ENCODE data around the gene TAPT1.

The TAPT1 gene

DNA sequence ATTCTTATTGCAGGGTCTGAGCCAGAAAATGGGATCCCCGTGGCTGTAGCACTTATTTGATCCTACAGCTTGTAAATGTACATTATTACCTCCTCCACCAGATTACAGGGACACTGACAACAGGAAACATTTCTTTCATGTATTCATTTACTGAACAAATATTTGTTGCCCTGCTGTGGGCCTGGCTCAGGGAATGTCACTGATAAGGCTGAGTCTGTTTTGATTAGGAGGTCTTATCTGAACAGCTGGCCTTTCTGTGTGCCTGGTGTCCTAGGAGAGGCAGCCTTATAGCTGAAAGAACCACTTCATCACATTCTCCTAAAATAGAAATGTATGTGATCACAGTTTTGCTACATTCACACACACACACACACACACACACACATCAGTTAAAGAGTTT lies 96.9 kb downstream of the TAPT1 start:
- DNase-seq, result peak in 2 of 3 experiments; percentile 30 to 56

DNA sequence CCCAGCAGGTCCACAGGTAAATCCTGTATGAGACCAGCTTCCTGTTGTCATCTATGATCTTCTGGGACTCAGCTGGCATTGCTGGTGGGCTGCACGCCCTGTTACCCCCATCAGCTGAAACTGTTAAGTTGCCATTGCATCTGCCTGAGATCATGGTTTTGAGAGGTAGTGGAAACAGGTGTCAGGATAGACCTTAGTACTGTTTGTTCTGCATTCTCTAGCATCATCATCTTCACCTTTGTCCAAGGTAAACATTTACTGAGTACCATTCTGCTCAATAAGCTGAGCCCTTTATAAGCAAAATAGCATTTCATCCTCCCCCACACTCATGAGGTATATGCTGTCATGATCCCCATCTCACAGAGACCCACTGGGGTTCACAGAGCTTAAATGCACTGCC lies 99.6 kb downstream of the TAPT1 start:
- no peak for DNase-seq

DNA sequence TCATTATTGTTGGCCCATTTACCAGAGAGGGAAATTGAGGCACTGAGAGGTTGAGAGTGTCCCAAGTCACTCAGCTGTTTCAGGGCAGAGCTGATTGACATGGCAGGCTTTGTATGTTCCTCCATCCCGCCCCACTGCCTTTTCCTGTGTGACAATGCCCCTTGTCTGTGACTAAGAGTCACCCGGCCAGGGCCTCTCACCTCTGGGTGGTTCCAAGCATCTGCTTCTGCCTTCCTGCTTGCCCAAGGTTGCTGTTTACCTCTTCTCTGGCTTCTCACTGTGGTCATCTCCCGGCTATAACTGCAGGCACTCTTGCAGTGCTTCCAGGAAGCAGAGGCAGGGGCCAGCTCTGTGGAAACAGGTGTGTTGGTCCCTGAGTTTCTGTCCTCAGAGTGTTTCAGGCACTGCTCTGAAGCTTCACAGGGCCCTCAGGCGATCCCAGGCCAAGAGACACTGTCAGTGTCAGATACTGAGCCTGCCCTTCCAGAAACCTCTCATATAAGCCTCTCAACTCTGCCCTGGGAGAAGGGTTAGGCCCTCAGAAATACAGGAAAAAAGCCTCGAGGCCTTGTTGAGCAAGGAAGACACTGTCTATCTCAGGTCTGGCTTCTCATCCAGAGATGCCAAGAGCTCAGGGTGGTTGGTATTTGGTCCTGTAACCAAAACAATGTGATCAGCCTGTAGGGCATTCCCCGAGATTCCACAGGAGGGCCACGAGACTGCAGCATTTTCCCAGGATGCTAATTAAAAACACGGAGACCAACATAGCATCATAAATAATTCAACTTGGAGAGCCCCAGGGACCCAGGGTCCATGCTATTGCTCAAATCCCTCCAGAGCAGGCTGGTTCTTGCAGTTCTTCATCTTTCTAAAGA lies 100.5 kb downstream of the TAPT1 start:
- DNase-seq, result peak in 1 of 3 experiments; percentile 15

DNA sequence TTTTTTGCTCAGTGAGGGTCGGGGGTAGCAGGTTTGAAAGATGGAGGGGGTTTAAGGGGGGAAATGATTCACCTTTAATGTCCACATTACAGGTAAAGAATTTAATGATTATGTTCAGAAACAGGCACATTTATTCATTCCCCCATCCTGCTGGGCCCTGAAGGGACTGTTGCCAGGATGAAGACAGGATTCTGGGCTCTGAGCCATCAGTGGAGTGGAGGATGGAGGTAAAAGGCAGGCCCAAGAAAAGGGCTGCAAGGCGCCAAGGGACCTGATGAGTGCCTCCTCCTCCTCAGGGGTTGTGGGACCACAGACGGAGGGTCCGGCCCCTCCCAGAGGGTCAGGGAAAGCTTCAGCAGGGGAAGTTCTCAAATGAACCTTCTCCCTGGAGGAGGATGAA lies 102.0 kb downstream of the TAPT1 start:
- peak in 1 of 3 experiments; percentile 29 for DNase-seq

DNA sequence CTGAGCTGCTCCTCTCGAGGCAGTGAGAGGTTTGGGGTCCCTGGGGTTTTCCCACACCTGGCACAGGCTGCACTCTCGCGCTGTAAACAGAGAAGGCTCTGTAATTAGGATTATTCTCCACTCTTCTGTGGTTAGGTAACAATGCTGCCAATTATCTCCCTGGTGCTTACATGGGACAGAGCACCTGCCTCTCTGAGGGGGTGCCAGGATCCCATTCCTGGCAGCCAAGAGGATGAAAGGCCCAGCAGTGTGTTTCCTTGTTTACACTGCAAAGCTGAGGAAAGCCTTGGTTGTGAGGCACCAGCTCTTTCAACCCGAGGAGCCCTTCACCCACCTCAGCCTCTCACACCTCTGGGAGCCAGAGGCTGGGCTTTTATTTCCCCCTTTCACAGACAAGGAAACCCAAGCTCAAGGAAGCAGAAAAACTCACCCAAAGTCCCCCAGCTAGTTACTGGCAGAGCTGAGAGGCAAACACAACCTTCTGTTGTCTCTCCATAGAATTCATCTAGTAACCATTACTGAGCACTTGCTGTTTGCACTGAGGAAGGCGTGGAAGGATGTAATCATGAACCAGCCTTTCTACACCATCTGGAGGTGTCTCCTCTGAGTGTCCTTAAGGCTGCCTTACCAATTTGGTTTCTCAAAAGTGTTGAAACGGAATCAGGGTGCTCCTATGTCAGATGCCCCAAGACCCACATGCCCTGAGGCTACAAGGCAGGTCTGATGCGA lies 102.8 kb downstream of the TAPT1 start:
- DNase-seq, result peak; percentile 89 to 99 (median 98)

DNA sequence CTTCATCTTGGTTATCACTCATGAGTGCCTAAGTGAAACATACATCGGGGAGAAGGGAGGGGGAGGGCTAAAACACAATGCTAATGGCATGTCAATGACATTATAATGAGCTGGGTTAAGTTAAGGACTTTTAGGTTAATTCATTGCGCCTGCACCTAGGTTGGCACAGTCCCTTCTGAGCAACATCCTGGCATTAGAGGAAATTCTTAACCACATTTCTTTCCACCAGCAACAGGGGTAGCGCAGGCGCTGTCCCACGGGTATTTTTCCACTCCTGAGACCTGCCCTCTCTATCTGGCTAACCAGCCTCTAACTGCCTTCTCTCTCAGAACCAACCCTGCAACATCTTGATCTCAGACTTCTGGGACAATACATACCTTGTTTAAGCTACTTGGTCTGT lies 103.5 kb downstream of the TAPT1 start:
- no peak for DNase-seq

DNA sequence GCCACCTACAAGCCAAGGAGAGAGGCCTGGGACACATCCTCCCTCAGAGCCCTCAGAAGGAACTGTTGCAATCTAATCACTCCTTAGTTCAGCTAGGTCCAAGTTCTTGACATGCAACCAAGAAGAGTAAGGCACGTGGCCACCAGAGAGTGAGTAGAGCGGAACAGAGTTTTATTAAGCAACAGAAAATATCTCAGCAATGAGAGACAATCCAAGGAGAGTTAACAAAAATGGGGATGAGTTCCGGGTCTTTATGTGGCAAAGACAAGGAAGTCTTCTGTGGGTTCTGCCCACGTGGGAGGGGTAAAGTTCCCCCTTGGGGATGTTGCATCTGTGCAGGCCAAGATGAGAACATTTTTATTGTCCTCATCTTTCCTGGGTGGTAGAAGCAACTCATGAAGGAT lies 104.0 kb downstream of the TAPT1 start:
- DNase-seq, result no peak

DNA sequence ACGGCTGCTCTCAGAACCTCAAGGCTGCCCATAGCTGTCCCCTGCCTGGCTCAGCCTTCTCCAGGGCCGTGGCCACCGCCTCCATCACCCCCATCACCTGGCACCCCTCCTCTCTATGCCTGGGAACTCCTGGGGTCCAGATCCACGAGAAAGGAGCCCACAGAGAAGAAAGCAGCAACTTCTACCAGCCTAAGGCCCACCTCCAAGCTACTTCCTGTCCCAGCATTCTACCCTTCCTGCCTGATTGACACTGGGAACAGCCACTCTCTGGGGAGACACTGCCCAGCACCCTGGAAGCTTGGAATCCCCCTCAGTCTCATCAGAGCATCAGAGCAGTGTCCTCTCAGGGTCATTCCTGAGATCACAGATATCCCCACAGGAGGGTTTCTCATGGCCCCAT lies 105.6 kb downstream of the TAPT1 start:
- DNase-seq, result no peak

DNA sequence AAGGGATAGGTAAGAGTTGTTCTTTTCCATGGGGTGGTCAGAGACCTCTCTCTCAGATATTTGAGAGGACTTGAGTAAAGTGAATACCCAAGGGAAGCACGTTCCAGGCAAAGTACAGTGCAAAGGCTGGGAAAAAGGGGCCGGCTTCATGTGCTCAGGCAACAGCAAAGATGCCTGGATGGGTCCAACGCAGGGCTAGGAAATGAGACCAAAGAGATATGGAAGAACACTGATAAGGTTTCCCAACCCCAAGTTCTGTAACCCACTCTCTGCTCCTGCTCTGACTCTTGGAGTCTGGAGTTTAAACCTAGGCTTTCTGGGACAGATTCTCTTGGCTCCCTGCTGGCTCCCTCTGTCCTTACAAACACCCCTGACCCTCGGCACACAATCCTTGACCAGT lies 106.3 kb downstream of the TAPT1 start:
- no peak for DNase-seq

DNA sequence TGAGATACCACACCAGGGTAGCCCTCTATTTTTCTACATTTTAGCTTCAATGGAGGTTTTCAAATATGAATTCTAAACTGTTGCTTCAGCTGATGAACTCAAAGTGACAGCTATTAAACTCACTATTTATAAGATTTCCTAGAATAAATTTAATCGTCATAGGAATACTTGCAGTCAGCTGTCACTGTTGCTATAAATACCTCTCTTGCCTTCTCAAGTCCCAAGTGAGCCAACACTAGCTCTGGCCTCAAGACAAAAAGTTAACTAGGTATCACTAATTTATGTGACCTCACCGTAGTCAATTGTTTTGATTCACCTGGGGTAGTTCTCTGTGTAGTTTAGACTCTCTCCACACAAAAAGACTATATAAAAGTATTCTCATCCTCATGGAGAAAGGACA lies 108.2 kb downstream of the TAPT1 start:
- DNase-seq, result no peak

DNA sequence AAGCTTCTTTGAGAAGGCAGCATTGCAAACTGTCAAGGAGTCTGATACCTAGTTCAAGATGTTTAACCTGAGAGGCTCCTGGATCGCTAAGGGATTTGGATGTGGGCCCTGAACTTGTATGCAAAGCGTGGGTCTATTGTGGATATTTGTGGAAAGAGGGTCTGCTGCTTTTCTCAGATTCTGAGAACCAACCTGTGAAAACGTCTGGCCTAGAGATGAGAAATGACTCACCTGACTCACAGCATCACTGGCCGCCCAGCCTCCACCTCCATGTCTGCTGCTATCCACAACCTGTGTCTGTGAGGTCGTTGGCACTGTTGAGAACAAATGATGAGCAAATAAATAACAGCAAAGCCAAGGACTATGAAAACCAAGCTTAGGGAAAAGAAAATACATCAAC lies 109.1 kb downstream of the TAPT1 start:
- DNase-seq, result no peak

DNA sequence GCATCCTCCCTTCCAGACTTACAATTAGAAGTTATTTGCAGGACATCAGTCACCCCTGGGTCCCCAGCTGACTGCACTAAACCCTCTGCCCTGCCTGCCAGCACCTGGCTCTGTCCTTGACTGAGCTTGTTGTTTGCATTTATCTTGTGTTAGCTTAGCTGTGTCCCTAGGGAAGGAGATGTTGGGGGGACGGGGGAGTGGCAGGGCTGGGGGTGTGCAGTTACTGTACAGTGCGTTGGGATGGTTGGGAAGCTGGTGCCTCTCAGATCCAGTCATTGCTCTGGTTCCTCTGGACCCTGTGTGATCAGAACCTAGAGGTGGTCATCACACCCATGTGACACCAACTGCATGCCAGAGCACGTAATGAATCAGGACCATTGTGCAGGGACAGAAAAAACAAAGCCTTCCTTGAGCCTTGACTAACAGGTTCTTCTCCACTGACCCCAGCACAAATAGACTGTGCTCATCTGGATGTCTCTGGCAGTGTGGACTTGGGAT lies 109.7 kb downstream of the TAPT1 start:
- DNase-seq, result peak in 1 of 3 experiments; percentile 59

DNA sequence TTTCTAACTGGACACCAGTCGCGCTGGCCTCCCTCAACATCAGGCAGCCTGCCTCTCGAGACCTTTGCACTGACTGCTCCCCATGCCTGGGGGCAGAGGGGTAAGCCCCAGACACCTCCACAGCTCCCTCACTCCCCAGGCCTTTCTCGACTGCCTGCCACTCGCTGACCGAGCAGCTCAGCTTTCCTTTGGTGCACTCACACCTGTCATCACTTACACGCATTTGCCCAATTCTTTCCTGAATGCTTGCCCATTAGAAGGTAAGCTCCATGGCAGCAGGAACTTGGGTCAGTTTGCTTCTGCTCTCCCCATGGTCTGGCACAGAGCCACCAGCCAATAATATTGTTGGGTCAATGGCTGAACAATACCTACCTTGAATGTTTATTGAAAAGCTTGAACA lies 110.3 kb downstream of the TAPT1 start:
- peak in 1 of 3 experiments; percentile 59 for DNase-seq

DNA sequence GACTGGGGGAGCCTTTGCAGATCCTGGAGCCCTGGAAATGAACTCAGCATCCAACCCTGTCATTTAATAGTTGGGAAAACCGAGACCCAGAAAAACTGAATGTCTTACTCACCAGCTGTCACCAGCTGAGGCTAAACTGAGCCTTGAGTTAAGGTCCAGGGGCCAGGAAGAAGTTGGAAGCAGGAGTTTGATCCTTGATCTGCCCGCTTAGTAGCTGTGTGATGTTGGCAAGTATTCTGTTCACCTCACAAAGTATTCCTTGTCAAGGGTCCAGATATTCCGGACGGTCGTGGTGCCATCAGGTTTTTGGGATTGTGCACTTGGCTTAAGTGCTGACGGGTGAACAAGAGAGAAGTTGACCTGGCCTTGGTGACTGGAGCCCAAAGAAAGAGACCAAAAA lies 111.7 kb downstream of the TAPT1 start:
- no peak for DNase-seq

DNA sequence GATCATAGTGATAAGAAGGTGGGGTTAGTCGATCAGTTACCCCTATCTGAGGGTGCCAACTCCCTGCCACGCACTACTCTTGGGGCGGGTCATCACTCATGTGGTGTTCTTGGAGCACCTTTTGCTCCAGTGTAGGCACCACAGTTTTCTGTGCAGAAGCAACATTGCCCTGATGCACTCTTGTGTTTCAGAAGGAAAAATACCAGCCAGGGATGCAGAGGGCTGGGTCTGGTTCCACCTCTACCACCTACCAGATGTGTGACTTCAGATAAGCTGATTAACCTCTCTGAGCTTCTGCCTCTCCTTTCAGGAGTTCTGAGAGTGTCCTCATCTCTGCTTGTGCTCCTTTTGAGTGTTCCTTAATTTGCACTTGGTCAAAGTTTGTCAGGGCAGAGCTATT lies 112.5 kb downstream of the TAPT1 start:
- DNase-seq, result no peak

DNA sequence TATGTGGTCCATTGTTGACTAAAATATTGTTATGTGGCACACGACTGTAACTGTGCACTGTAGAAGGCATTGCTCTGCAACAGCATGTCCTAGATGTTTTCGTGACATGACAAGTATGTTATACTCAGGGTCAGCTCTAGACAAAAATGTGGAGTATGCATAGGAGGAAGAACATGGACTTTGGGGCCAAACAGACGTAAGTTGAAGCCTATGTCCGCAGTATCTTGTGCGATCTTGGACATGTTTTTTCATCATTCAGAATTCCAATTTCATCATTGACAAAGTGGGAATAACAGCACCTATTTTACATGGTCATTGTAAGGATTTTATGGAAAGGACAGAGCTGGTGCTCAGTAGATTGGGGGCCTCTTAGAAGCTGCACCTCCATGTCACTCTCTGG lies 114.7 kb downstream of the TAPT1 start:
- DNase-seq, result no peak

DNA sequence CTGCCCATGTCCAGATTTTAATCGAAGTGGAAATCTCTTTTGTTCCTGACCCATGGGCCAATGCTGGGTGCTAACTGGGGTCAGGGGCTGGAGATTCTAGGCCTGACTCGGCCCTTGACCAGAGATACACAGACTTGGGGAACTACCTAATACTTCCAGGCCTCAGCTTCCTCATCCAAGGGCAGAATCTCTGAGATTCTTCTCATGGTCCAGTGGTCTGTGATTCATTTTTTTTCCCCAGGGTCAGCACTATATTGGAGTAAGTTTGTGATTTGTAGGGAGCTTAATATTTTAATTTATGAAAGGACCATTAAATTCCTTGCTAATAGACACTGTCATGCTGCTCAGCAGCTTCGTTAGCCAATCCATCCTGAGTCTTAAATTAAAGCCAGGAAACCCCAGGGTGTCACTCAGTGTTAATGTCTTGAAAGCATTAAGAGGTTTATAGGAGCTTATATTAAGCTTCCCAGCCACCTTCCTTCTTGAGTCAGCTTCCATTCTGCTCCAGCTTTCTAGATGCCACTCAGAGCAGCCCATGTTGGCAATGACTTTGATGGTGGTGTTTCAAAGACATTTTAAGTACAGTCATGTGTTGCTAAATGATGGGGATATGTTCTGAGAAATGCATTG lies 115.5 kb downstream of the TAPT1 start:
- DNase-seq, result no peak

All from NCI-H1417 (cell line).